Raji (cell line): Measurements from ENCODE around the gene PPP1R13B.

Source experiments
- POLR2A ChIP-seq: IDR thresholded peaks from 2 replicates; pipeline ENCODE4 v1.6.1; 2011; ENCODE audit warnings: low read depth, low read length, control low read depth; ENCODE audit not compliant: insufficient read depth

Gene PPP1R13B

GRCh38 chr14:103782376-103782775 is 65.0 kb downstream of the PPP1R13B start:
- no peak for TF ChIP-seq POLR2A

DNA sequence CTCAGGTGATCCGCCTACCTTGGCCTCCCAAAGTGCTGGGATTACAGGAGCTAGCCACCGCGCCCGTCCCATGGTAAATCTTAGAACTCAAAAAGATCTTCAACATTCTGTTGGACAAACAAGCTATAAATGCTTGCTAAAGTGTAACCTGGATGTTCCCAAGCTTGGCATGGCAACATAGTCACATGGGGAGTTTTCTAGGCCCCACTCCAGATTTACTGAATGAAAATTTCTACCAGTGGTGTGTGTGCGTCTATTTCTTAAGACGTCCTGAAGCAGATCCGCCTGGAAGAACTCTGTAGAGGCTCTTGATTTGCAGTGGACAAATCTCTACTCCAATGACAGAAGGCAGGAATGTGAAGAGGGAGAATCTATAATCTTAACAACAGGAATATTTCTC is 71.9 kb downstream of the PPP1R13B start:
- TF ChIP-seq POLR2A = no peak

- no peak for TF ChIP-seq POLR2A
These were observed 73.9 kb downstream of the PPP1R13B start for GRCh38 chr14:103773521-103773920.

DNA sequence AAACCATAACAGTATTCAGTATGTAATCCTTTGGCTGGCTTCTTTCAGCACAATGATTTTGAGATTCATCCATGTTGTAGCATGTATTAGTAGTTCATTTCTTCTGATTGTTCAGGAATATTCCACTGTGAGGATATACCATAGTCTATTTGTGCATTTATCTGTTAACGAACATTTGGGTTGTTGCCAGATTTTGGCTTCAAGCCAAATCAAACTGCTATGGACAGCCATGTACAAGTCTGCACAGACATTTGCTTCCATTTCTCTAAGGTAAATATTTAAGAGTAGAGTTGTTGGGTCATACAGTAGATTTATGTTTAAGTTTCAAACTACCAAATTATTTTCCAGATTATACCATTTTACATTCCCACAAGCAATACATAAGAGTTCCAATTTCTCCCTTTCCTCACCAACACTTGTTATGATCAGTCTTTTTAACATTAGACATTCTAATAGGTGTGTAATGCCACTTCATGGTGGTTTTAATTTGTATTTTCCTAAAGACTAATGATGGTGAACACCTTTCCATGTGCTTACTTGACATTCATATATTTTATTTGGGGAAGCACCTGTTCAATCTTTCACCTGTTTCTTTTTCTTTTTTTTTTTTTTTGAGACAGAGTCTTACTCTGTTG is 75.2 kb downstream of the PPP1R13B start:
- no peak for TF ChIP-seq POLR2A

- no peak for TF ChIP-seq POLR2A
These were observed 76.5 kb downstream of the PPP1R13B start for GRCh38 chr14:103770902-103771301.

GRCh38 chr14:103770500-103770899 is 76.9 kb downstream of the PPP1R13B start:
- TF ChIP-seq POLR2A = no peak

GRCh38 chr14:103767336-103767894 is 80.0 kb downstream of the PPP1R13B start:
- TF ChIP-seq POLR2A = no peak

- no peak for TF ChIP-seq POLR2A
These were observed 81.8 kb downstream of the PPP1R13B start for GRCh38 chr14:103765526-103765925.

- no peak for TF ChIP-seq POLR2A
These were observed 83.5 kb downstream of the PPP1R13B start for GRCh38 chr14:103763730-103764488.

GRCh38 chr14:103762541-103762940 is 84.8 kb downstream of the PPP1R13B start:
- TF ChIP-seq POLR2A = no peak

- no peak for TF ChIP-seq POLR2A
These were observed 85.3 kb downstream of the PPP1R13B start for GRCh38 chr14:103762036-103762435.

GRCh38 chr14:103758059-103758776 is 89.2 kb downstream of the PPP1R13B start:
- TF ChIP-seq POLR2A = no peak

GRCh38 chr14:103755060-103755459 is 92.3 kb downstream of the PPP1R13B start:
- TF ChIP-seq POLR2A = no peak

DNA sequence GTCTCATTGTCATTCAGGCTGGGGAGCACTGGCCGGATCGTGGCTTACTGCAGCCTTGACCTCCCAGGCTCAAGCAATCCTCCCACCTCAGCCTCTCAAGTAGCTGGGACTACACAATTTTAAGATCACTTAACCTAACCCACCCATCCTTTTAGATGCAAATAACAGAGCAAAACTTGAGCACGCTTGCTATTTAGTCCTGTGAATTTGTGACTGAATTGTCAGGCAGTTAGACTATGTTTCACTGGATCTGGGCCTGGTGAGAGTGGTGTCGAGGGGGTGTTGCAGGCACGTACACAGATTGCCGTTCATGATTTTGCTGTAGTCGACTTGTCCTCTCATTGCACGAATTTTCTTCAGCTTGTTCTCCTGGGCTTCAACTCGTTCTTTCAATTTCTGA is 93.6 kb downstream of the PPP1R13B start:
- TF ChIP-seq POLR2A = no peak

- TF ChIP-seq POLR2A = no peak
These were observed 97.5 kb downstream of the PPP1R13B start for GRCh38 chr14:103749860-103750259.

GRCh38 chr14:103749452-103749851 is 97.9 kb downstream of the PPP1R13B start:
- no peak for TF ChIP-seq POLR2A
